ENCODE measurements around the gene PITPNM1. TPM values are rescaled to one million over a fixed set of nuclear protein-coding genes. Genes with fewer than 3 reads are reported as not detected.
"Not testable (repeated sequence)": the region's sequence is repeated elsewhere in the genome, so short reads cannot be mapped to it uniquely, and the experiment has no call there.

Gene PITPNM1
- total RNA-seq, 1 donor from 2014 or later = 16.4 TPM

DNA sequence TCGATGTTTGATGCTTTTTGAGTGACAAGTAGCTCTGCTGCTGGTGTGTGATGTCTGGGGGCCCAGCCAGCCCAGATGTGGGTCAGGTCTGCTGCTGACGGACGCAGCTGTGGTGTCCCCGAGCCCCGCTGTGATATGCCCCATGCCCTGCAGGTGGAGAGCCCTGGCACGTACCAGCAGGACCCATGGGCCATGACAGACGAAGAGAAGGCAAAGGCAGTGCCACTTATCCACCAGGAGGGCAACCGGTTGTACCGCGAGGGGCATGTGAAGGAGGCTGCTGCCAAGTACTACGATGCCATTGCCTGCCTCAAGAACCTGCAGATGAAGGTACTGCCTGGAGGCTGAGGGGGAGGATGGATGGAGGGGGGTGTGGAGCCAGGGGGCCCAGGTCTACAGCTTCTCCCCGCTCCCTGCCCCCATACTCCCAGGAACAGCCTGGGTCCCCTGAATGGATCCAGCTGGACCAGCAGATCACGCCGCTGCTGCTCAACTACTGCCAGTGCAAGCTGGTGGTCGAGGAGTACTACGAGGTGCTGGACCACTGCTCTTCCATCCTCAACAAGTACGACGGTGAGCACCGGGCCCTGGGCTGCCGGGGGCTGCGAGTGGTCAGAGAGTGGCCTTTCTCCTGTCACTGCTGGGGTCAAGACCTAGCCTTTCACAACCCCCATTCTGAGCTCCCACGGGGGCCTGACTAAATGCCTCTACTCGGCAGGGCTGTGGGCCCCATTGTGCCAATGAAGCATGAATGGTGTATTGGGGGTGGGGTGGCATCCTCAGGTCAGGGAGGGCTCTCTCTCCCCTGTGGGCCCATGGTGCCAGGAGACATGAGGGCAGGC lies 15.1 kb downstream of the PITPNM1 start:
- no peak for DNase-seq (ENCODE audit: low read depth, low spot score)

- DNase-seq (ENCODE audit: low read depth, low spot score) = no peak
These were observed 15.8 kb downstream of the PITPNM1 start for GRCh38 chr11:67489203-67489884.

DNA sequence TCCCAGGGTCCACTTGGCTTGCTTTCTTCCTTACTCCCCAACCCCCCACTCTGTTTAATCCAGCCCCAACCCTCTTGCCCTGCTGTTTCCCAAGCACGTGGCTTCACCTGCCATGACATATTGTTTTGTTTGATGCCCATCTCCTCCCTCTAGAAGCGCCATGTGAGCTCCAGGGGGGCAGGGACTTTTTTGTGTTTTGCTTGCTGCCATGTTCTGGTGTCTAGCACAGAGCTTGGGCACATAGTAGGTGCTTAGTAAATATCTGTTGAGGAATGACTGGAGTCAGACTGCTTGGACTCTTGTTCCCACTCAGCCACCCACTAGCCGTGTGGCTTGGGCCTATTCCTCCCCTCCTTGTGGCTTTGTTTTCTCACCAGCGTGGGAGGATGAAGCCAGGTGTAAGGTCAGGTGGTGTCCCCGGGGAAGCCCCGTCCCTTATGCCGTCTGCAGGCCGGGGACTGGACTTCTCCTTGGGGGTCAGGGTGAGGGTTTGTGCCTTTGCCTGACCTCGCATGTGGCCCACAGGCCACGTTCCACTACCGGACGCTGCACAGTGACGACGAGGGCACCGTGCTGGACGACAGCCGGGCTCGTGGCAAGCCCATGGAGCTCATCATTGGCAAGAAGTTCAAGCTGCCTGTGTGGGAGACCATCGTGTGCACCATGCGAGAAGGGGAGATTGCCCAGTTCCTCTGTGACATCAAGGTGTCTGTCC lies 18.5 kb downstream of the PITPNM1 start:
- DNase-seq (ENCODE audit: low read depth, low spot score) = no peak

DNA sequence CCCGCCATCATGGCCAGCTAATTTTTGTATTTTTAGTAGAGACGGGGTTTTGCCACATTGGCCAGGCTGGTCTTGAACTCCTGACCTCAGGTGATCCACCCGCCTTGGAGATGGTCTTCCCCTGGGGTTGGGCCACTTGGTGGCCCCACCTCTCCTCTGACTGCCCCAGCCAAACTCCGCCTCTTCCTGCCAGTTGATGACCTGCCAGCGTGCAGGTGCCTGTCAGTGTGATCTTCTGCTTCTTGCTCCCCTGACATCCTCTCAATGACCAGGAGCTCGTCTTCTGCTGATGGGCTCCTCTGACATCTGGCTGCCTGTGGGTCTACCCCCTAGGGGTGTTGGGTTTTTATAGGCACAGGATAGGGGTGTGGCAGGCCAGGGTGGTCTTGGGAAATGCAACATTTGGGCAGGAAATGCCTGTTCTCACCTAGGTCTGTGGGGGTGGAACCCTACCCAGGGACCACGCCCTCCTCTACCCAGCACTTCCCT lies 19.2 kb downstream of the PITPNM1 start:
- not testable (repeated sequence) for DNase-seq (ENCODE audit: low read depth, low spot score)

GRCh38 chr11:67484847-67485311 lies 20.3 kb downstream of the PITPNM1 start:
- no peak for DNase-seq (ENCODE audit: low read depth, low spot score)

DNA sequence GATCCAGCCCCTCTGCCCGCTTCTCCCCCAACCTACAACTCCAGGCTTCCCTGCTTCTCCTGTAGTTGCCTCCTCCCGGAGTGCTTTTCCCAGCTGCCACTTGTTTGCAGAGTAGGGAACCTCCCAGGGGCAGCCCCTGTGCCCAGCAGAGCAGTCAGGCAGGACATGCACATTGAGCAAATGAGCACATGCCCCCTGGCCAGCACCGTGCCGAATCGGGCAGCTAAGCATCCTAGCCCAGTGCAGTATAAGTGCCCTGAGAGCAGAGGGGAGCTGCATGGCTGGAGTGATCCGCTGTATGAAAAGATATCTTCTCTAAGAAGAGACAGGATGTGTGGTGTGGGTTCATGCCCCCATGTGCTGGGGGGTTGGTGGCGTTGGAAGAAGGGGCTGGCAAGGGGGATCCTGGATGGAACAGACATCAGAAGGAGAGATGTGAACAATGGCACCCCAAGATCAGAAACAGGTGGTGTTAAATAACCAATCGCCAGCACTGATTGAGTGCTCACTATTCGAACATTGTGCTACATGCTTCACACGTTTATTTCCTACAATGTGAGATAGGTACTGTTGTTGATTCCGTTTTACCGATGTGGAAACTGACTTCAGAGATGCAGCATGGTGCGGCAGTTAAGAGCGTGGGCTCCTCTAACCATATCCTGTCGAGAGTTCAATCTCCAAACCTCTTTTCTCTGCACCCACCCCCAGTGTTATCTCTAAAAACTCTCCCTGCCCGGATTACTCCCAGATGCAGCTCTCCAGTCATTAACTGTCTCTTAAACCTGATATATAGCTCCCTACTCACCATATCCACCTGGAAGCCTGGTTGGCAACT lies 21.1 kb downstream of the PITPNM1 start:
- no peak for DNase-seq (ENCODE audit: low read depth, low spot score)

DNA sequence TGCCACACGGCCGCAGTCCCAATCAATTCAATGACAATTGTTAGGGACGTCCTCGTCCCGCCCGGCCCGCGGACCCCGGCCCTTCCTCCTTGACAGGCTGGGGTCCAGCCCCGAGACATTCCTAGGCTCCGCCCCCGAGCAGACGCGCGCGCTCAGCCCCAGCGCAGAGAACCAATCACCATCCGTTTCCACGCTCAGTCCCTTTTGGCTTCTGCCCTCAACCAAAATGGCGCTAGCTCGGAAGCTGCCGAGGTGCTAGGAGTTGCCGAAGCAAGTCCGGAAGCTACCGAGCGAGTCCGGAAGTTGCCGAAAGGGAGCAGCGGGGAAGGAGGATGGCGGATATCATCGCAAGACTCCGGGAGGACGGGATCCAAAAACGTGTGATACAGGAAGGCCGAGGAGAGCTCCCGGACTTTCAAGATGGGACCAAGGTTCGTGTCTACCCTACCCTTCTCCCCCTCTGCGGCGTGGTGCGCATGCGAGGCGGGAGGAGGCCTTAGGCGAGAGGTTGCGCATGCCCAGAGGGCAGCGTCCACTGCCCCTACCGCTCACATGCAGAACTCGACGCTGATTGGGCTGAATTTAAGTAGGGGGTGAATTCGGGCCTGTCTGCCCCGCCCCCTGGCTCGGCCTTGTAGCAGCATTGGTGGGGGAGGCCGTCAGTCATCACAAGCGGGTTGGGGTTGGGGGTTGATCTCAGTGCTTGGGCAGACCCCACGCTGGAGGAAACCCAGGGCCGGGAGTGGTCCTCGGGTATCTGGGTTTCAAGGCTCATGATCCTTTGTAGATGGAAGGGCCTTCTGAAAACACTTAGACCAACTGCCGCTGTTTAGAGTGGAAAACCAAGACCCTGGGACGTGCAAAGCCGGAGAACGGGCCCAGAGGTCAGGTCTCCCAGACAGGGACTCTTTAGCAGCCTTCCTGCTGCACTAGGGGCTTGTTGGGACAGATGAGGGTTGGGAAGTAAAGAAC lies 22.1 kb downstream of the PITPNM1 start, which contains the start of gene AIP:
Gene AIP (plus strand): TSS at position 200 of the 972 bp plus-strand sequence. CDS start 133 bp downstream, at position 333.
- peak; percentile 87 for DNase-seq (ENCODE audit: low read depth, low spot score)

GRCh38 chr11:67482275-67482826 lies 22.8 kb downstream of the PITPNM1 start:
- no peak for DNase-seq (ENCODE audit: low read depth, low spot score)

GRCh38 chr11:67477344-67478050 lies 27.7 kb downstream of the PITPNM1 start:
- DNase-seq (ENCODE audit: low read depth, low spot score) = not testable (repeated sequence)

DNA sequence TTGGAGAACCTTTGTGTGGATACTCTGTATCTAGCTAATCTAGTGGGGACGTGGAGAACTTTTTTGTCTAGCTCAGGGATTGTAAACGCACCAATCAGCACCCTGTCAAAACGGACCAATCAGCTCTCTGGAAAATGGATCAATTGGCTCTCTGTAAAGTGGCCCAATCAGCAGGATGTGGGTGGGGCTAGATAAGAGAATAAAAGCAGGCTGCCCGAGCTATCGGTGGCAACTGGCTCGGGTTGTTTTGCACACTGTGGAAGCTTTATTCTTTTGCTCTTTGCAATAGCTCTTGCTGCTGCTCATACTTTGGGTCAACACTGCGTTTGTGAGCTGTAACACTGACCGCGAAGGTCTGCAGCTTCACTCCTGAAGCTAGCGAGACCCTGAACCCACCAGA lies 28.5 kb downstream of the PITPNM1 start:
- not testable (repeated sequence) for DNase-seq (ENCODE audit: low read depth, low spot score)

DNA sequence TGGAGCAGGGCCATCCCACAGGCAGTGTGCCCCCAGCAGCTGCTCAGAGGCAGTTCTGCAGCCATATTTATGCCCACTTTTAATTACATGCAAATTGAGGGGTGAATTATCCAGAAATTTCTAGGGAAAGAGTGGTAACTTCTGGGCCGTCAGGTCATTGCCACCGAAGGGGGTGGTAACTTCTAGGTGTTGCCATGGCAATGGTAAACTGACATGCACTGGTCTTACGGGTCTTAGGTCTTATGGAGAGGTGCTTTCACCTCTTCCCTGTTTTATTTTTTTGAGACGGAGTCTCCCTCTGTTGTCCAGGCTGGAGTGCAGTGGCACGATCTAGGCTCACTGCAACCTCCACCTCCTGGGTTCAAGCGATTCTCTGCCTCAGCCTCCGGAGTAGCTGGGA lies 32.3 kb downstream of the PITPNM1 start:
- no peak for DNase-seq (ENCODE audit: low read depth, low spot score)

DNA sequence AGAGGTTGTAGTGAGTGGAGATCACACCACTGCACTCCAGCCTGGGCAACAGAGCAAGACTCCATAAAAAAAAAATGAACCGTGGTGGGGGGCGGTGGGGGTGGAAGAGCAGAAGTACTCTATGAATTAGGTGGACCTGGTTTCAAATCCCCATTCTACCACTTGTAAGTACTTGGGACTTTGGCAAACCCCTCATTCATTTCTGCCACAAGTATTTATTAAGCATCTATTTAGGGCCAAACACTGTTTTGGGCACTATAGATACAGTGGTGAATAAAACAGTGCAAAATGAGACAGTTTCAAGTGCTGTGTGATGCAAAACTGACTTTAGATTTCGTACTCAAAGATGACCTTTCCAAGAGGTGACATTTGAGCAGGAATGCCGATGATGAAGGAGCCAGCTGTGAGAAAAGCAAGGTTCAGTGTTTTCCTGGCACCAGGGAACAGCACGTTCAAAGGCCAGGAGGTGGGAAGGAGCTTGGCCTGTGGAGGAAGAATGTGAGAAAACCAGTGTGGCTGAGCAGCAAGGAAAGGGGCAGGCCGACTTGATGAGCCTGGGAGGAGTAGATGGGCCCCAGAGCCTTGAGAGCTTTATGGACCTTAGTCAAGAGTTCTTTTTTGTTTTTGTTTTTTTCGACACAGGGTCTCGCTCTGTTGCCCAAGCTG lies 34.7 kb downstream of the PITPNM1 start:
- DNase-seq (ENCODE audit: low read depth, low spot score) = no peak

GRCh38 chr11:67469508-67469811 lies 35.7 kb downstream of the PITPNM1 start:
- DNase-seq (ENCODE audit: low read depth, low spot score) = no peak

GRCh38 chr11:67468759-67469507 lies 36.2 kb downstream of the PITPNM1 start, which contains the start of gene TMEM134:
Gene TMEM134 (minus strand): TSS chr11:67469251. CDS start chr11:67469192, 59 bp downstream.
- DNase-seq (ENCODE audit: low read depth, low spot score) = peak; percentile 73

DNA sequence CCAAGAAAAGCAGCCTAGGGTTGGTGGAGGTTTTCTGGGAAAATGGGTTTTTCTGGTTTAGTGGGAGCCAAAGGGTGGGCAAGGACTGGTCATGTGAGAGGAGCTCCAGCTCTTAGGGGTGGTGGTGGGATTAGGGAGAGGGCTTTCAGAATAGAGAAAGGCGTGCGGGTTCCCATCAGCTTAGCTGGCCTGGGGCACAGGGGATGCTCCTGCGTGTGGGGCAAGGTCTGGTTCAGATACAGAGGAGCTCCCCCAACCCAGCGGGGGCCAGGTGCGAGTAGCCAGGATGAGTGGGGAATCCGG lies 36.8 kb downstream of the PITPNM1 start:
- DNase-seq (ENCODE audit: low read depth, low spot score) = no peak

GRCh38 chr11:67468056-67468455 lies 37.1 kb downstream of the PITPNM1 start:
- DNase-seq (ENCODE audit: low read depth, low spot score) = no peak

- no peak for DNase-seq (ENCODE audit: low read depth, low spot score)
These were observed 38.0 kb downstream of the PITPNM1 start for GRCh38 chr11:67466962-67467771.
